Measurements from ENCODE around the gene UBA5.
A peak's percentile ranks its signal among the peaks of the same experiment; 100 is the strongest.

The UBA5 gene

DNA sequence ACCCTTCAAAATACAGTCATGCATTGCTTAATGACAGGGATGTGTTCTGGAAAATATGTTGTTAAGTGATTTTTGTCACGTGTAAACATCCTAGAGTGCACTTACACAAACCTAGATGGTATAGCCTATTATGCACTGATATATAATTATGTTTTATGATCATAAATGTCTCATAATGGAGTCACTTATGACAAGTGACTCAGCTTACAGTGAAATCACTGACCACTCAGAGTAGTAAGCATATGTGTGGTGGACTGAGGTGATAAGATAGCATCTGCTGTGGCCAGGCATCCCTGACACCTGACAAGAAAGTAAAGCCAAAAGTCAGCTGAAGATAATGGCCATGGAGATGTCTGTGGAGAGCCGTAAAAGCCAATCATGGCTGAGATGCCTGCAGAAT is 5.9 kb upstream of the UBA5 start:
- DNase-seq (ENCODE audit: low read depth in 2 of 2): no peak

DNA sequence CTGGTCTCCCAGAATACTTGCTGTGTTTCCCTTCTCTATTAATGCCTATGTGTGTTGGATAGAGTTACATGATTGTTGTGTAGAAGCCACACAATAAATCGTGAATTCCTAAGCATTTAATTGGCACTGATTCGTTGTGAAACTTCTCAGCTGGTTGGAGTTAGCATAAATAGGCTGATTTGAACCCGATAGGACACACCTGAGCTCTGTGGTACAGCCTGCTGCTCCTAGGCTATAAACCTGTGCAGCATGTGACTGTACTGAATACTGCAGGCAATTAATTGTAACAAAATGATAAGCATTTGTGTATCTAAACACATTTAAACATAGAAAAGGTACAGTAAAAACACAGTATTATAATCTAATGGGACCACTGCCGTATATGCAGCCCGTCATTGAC is 5.4 kb upstream of the UBA5 start:
- DNase-seq (ENCODE audit: low read depth in 2 of 2): no peak

GRCh38 chr3:132655471-132655870 is 4.7 kb upstream of the UBA5 start:
- DNase-seq (ENCODE audit: low read depth in 2 of 2): no peak

DNA sequence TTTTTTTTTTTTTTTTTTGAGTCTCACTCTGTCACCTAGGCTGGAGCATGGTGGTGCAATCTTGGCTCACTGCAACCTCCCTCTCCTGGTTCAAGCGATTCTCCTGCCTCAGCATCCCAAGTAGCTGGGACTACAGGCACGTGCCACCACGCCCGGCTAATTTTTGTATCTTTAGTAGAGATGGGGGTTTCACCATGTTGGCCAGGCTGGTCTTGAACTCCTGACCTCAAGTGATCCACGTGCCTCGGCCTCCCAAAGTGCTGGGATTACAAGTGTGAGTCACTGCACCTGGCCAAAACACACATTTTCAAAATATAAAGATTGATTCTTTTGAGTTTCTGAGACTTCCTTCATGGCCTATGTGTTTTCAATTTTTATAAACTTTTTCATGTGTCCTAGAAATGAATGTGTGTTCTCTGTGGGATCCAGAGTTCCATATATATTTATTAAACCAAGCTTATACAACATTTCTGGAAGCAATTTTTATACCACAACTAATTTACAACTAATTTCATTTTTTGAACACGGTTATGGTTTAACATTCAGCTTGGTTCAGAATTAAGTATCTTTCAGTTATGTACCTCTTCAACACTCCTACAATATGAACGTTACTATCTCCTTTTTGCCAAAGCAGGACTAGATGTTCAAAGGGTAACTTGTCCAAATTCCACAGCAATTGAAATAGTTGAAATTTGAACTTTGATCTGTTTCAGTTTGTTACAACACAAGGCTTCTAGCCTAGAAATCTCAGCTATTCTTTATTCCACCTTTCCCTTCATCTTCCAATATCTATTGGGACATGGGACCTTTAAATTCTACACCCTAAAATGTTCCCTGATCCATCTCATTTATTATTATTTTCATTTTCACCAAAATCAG is 2.0 kb upstream of the UBA5 start:
- no peak for DNase-seq (ENCODE audit: low read depth in 2 of 2)

- DNase-seq (ENCODE audit: low read depth in 2 of 2): no peak
Observed at GRCh38 chr3:132659000-132659364, 1.1 kb upstream of the UBA5 start.

DNA sequence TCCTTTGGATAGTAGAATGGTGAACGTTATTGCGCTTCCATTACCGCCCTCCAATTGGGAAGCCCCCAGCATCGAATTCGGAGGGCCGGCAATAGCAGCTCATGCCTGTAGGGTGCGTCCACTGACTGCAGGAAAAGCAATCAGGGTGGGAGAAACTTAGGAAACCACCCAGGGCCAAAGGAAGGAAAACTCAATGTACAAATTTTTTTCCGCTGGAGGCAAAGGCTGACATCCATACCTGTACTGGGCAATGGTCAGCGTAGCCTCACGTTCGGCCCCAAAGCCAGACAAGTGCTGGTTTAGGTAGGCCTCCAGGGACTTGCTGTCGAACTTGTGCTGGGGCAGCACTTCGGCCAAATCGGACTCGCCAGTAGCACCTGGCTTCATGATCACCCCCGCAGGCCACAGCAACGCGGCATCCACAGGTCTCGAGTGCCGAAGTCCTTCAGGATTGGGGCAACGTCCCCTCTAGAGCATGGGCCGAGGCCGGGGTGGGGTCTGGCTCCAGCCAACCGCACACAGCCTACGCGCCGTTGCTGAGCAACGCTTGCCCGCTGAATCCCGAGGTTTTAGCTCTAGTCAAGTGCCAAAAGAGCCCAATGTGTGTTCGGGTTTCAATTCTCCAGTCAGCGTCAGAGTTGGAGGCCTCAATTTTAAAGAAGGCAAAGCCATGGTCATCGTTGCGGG is 621 bp upstream of the UBA5 start, which contains the start of gene ACAD11:
Gene ACAD11 (minus strand): TSS at position 445 of the 687 bp plus-strand sequence. CDS start 58 bp downstream, at position 387.
- peak in 1 of 2 donors; percentile 14 for DNase-seq (ENCODE audit: low read depth in 2 of 2)

DNA sequence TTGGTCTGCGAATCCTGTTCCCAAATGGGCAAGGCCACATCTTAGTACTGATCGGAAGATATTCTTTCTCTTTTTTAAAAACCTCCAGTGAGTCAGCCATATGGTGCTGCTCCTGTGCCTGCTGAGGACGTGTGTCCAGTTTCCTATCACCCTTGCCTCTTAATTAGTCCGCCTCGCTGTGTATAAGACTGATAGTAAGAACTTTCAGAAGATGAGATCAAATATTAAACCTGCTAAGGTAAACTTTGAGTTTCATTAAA is 612 bp downstream of the UBA5 start:
- no peak for DNase-seq (ENCODE audit: low read depth in 2 of 2)

GRCh38 chr3:132661101-132661500 is 972 bp downstream of the UBA5 start:
- no peak for DNase-seq (ENCODE audit: low read depth in 2 of 2)

- DNase-seq (ENCODE audit: low read depth in 2 of 2): no peak
Observed at GRCh38 chr3:132662212-132662611, 2.1 kb downstream of the UBA5 start.

GRCh38 chr3:132665230-132665745 is 5.2 kb downstream of the UBA5 start:
- DNase-seq (ENCODE audit: low read depth in 2 of 2): no peak

DNA sequence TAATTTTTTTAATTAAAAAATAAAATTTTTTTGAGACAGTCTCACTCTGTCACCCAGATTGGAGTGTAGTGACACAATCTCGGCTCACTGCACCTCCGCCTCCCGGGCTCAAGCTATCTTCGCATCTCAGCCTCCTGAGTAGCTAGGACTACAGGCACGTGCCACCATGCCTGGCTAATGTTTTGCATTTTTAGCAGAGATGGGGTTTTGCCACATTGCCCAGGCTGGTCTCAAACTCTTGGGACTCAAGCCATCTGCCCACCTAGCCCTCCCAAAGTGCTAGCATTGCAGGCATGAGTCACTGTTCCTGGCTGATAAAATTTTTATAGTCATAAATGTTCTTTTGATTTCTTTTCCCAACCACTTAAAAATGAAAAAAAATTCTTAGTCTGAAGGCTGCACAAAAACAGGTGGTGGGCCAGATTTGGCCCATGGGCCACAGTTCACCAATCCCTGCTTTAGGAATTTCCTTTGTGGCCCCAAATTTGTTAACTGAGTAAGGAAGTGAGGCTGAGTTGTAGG is 9.2 kb downstream of the UBA5 start:
- no peak for DNase-seq (ENCODE audit: low read depth in 2 of 2)

DNA sequence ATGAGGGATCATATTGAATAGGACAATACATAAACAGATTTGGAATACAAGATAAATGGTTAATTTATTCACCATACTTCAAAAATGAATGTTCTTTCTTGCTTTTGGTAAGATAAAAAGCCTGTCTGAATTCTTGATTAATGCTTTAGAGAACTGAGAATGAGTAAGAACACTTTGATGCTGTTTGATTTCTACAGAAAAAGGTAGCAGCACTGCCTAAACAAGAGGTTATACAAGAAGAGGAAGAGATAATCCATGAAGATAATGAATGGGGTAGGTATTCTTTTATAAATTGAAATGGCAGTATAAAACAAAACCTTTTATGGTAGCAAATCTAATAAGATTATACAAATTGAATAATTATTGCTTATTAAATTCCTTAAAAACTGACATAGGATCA is 15.3 kb downstream of the UBA5 start:
- no peak for DNase-seq (ENCODE audit: low read depth in 2 of 2)

DNA sequence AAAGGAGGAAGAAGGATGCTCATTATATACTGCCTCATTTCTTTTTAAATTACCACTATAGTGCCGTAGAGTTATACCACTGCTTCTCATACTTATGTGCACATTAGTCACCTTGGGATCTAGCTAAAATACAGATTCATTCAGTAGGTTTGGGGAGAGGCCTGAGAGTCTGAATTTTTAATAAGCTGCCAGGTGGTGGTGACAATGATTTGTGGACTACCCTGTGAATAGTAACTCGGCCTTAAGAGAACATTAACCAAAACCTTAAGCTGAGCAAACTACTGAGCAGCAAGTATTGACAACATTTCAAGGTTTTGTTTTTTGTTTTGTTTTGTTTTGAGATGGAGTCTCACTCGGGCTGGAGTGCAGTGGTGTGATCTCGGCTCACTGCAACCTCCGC is 19.8 kb downstream of the UBA5 start:
- DNase-seq (ENCODE audit: low read depth in 2 of 2): no peak

DNA sequence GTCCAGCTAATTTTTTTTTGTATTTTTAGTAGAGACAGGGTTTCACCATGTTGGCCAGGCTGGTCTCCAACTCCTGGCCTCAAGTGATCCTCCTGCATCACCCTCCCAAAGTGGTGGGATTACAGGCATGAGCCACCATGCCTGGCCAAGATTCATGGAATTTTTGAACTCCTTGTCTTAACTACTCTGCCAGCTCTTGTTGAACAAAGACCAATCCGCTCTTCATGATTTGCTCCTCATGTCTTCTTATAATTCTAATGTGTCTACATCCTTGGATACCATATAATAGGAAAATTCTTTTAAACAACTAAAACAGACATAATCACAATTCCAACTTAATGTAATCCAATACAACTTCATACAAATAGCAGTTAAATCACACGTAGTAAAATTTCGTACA is 21.3 kb downstream of the UBA5 start:
- DNase-seq (ENCODE audit: low read depth in 2 of 2): no peak

DNA sequence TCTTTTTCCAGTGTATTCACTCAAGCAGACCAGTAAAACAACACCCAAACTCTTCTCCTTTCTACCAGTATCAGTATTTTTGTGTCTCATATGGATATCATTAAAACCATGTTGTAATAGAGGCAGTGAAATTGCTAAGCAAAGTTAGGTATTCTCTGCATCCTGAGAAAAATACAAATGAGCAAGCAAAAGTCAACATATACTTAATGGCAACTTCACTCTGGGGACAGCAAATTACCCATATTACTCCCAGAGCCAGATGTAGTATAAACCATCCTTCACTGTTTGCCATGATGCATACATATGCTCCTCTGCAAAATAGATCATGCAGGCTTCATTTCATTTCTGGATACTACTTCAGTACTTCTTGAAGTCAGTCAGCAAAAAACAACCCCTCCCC is 22.1 kb downstream of the UBA5 start:
- DNase-seq (ENCODE audit: low read depth in 2 of 2): no peak

DNA sequence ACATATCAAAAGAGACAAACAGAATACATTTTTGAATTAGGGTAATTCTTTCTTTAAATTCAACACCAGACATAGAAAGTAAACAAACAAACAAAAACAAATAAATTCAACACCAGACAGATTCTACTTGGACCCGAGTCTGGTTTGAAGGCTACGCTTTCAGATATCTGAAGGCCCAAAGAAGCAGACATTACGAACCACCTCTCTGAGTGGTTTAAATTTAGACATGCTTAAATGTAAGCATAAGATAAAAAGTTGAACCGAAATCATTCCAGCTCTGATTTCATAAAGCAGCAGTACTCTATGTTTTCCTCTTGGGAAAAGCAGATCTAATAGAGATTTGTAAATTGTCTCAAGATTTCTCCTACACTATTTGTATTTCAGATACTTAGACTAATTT is 29.9 kb downstream of the UBA5 start:
- no peak for DNase-seq (ENCODE audit: low read depth in 2 of 2)

- no peak for DNase-seq (ENCODE audit: low read depth in 2 of 2)
Observed at GRCh38 chr3:132694991-132695390, 34.9 kb downstream of the UBA5 start.

- no peak for DNase-seq (ENCODE audit: low read depth in 2 of 2)
Observed at GRCh38 chr3:132695422-132695821, 35.3 kb downstream of the UBA5 start.

GRCh38 chr3:132703733-132704132 is 43.6 kb downstream of the UBA5 start:
- no peak for DNase-seq (ENCODE audit: low read depth in 2 of 2)

- no peak for DNase-seq (ENCODE audit: low read depth in 2 of 2)
Observed at GRCh38 chr3:132709761-132710160, 49.6 kb downstream of the UBA5 start.

DNA sequence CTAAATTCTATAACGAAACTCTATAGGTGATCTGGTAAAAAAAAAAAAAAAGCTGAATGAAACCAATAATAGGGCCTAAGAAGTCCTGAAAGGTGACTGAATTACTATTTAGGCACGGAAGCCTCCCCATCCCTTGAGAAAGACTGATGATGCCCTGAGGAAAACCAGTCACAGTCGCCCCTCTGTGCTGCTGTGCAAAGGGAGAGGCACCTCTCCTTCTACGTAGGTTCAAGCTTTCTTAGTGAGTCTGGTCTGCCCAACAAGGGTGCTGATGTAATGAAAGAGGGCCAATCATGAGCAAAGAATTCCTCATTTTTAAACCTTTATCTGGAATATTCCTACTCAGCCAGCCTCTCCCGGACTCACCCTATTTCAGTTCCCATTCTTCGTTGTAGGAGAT is 50.2 kb downstream of the UBA5 start:
- no peak for DNase-seq (ENCODE audit: low read depth in 2 of 2)

DNA sequence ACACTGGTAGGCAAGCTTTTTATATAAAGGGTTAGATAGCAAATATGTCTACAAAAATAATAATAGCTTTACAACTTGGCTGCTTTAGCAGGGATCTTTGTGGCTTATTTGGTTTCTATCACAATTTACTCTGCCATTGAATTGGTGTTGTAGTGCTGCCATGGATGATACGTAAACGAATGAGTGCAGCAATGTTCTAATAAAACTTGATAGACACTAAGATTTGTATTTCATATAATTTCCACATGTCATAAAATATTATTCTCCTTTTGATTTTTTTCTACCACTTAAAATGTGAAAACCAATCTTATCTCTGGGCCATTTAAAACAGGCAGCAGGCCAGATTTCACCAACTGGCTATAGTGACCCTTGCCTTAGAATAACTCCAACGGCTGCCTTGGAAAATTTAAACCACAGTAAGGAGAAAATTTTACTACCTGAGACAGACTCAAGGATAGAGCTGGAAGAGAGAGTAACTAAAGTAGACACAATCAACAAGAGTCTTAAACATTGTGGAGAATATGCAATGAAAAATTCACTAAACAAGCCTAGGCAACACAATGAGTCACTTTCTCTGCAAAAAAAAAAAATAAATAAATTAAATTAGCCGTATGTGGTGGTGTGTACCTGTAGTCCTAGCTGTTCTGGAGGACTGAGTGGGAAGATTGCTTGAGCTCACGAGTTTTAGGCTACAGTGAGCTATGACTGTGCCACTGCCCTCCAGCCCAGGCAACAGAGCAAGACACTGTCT is 54.0 kb downstream of the UBA5 start:
- DNase-seq (ENCODE audit: low read depth in 2 of 2): no peak

Measured in activated CD4-positive, alpha-beta T cell treated with anti-CD3 and anti-CD28 coated beads for 24 hours (primary cell).